ENCODE measurements around the gene SERPINH1.

DNA sequence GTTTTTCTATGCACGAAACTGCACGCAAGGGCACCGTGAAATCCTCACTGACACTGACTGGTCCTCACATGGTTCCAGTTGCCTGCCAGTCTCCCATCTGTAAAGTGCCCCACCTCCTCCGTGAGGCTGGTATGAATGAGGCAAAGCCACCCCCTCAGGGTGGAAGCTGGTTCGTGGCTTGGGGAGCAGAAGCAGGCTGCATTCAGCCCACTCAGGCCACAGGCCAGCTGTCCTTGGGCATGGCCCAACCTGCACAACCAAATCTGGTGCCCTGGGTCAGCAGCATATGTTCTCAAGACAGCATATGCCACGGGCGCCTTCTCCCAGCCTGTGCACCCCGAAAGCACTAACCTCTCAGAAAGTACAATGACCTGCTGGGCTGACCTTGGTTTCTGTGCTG is 29.3 kb downstream of the SERPINH1 start:
- no peak for TF ChIP-seq POLR2A (IDR thresholded peaks at IDR 0.05)
- TF ChIP-seq, protein P1, sequence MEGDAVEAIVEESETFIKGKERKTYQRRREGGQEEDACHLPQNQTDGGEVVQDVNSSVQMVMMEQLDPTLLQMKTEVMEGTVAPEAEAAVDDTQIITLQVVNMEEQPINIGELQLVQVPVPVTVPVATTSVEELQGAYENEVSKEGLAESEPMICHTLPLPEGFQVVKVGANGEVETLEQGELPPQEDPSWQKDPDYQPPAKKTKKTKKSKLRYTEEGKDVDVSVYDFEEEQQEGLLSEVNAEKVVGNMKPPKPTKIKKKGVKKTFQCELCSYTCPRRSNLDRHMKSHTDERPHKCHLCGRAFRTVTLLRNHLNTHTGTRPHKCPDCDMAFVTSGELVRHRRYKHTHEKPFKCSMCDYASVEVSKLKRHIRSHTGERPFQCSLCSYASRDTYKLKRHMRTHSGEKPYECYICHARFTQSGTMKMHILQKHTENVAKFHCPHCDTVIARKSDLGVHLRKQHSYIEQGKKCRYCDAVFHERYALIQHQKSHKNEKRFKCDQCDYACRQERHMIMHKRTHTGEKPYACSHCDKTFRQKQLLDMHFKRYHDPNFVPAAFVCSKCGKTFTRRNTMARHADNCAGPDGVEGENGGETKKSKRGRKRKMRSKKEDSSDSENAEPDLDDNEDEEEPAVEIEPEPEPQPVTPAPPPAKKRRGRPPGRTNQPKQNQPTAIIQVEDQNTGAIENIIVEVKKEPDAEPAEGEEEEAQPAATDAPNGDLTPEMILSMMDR (IDR thresholded peaks at IDR 0.05): no peak
- no peak for TF ChIP-seq POLR2AphosphoS5 (IDR thresholded peaks at IDR 0.05)
- no peak for TF ChIP-seq EP300 (IDR thresholded peaks at IDR 0.05)
